ENCODE measurements around the gene ARHGAP31.
"Not testable (repeated sequence)": the region's sequence is repeated elsewhere in the genome, so short reads cannot be mapped to it uniquely, and the experiment has no call there.

Gene ARHGAP31

DNA sequence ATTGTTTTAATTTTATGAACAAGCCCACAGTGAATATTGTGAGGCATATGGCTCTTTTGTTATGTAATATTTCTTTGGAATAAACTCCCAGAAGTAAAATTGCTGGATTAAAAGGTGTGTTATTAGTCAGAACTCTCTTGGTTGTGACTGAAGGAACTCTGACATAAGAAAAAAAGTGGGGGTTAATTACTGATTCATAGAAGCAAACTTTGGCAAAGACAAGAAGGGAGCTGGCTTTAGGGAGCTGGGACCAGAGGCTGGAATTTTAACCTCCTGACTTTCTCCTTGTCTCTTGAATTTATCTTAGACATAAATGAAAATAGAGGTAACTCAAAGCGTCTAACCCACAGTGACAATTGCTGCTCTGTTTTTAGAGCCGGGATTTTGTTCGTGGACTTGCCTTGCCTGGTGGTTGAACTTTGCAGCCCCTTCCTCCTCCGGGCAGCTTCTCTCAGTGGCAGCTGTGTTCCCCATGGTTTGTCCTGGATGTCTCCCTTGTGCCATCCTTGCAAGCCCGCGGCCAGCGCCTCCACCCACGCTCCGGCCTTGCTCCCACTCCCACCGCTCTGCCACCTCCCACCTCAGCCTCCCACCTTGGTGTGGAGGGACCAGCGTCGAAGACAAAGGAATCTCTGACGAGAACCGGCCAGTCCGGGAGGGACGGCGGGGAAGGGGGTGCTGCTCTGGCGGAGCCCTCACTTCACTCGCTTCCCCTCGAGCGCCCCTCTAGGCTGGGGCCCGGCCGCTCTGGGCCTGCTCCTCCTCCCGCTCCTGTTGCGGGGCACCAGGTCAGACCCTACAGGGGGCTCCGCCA lies 28.0 kb downstream of the ARHGAP31 start:
- no peak for DNase-seq

DNA sequence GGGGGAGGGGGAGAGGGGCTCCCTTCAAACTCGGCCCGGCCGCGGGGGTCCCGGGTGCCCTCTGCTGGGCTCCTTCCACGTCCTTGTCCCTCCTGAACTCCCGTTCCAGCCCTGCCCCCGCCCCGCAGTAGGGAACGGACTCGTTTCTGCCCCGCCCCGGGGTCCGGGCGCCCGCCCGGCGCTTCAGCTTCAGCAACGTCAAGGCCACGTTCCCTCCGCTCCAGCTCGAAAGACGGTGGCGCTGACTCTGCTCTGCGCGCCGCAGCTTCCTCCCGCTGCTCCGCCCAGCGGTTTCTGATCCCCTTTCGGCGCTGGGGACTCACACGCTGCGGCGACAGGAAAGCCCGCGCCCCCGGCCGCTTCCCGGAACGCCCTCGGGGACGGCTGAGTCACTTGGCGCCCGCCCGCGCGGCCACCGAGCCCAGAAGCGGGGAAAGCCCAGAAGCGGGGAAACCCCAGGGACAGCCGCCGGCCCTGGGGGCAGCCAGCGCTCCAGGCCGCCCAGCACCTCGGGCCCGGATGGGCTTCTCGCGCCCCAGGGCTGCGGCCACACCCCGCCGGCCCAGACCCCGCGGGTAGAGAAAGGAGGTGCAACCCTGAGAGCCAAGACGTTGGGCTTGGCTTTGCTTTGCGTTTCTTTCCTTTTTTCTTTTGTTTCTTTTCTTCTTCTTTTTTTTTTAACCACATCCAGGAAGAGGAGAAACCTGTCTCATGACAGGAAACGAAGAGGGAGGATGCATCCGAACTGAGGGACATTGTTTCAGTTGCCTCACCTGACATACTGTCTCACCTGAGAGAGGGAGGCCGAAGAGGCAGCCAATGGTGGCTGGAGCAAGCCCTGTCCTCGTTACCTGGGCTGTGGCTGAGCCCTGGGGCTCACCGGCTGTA lies 28.9 kb downstream of the ARHGAP31 start:
- peak; percentile 52 to 71 for DNase-seq

DNA sequence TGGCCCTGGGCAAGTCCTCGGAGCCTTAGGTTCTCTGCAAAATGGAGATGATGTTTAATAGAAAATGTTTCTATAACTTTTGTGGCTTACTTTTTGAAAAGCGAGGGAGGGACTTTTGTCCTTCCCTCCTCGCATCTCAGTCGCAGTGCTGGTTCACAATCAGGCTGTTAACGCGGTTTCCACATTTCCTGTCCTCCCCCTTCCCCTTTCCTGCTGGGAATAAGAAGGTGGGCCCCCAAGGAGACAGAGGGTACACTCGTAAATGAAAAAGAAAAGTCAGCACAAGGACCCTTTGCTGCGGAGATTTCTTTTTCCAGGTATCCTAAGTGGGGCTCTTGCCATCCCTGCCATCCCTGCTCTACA lies 29.5 kb downstream of the ARHGAP31 start:
- DNase-seq, result no peak

DNA sequence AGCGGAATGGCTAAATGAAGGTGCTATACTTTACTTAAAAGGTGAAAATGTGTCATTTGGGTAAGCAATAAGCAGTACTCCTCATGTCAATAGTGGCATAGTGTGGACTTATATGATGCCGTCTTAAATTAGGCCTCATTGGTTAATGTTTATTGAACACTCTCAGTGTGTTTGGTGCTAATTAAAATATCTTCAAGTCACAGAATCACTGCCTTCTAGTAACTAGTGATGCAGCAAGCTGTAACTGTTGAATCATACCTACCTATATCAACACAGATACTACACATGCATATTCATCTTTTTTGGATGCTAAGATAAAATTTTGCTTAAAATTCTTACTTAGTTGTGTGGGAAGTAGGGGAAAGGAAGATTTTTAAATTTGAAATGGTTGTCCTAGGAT lies 30.7 kb downstream of the ARHGAP31 start:
- DNase-seq, result no peak

DNA sequence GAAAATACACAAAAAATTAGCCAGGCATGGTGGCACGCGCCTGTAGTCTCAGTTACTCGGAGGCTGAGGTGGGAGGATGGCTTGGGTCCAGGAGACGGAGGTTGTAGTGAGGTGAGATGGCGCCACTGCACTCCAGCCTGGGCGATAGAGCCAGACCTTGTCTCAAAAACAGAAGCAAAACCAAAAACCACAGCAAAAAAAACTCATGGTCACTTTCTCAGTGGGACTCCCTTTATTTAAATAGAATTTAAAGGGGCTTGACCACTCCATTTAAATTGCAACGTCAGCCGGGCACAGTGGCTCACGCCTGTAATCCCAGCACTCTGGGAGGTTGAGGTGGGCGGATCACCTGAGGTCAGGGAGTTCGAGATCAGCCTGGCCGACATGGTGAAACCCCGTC lies 32.8 kb downstream of the ARHGAP31 start:
- DNase-seq, result no peak

DNA sequence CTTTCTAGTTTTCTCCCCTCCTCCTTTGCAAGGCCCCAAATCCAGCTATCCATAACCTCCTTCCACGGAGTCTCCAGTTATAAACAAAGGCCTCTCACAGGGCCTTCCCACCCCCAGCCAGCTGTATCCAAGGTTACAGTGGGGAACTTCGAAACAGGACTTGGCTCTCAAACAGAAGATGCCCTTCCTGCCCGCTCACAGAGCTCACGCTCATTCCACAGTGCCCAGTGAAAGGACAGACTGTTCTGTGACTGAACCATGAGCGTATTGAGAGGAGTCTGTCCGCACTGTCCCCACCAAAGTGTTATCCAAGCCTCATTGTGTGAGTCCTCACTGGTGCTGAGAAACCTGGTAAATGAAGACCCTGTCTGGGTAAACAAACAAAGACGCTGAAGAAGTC lies 35.4 kb downstream of the ARHGAP31 start:
- DNase-seq, result peak; percentile 54 to 62

DNA sequence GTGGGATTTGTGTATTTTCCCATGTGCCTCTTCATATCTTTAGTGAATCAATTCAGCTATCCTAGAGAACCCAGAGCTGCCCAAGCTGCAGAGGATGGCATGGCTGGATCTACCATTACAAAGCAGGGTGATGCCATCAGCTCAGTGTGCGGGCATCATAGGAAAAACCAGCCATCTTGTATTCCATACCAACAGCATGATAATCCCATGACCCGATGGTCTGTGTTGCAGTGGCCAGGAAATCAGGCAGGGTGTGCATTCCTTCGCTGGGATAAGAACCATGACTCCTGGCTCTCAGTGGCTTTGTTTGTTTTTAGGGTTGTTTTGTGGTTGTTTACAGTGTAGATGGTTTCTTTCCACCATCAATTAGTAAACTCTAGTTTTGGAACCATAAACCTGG lies 36.0 kb downstream of the ARHGAP31 start:
- DNase-seq, result no peak

DNA sequence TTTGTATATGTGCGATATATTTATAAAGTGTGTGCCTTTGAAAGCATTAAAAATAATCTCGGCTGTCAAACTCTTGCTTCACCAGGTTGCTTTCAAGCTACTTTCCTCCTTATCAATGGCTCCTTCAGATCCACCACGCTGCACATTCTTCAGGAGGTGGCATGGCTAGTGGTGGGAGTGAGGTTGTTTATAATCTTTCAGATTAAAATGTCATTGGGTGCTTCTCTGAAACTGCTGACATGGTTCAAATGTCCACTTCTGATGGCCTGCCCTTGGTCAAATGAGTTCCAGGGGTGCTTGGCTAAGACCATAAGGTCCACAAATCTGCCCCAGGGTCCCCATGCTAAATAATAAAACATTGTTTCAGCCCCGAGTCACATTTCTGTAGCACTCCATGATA lies 36.7 kb downstream of the ARHGAP31 start:
- DNase-seq, result no peak

DNA sequence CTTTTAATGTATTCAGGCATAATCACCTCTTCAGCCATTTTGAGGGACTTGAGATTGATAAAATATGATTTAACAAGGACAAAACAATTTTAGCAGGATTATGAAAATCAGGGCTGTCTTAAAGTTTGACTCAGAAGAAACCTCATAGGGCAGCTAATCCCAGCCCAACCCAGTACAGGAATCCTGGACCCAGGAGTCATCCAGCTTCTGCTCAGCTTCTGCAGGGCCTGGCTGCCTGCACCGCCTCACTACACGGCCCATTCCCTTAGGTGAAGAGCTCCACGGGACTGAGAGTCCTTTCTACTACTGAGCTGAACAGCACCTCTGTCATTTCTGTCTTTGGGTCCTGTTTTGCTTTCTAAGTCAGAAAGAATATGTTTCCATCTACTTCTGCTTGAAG lies 37.5 kb downstream of the ARHGAP31 start:
- DNase-seq, result no peak

DNA sequence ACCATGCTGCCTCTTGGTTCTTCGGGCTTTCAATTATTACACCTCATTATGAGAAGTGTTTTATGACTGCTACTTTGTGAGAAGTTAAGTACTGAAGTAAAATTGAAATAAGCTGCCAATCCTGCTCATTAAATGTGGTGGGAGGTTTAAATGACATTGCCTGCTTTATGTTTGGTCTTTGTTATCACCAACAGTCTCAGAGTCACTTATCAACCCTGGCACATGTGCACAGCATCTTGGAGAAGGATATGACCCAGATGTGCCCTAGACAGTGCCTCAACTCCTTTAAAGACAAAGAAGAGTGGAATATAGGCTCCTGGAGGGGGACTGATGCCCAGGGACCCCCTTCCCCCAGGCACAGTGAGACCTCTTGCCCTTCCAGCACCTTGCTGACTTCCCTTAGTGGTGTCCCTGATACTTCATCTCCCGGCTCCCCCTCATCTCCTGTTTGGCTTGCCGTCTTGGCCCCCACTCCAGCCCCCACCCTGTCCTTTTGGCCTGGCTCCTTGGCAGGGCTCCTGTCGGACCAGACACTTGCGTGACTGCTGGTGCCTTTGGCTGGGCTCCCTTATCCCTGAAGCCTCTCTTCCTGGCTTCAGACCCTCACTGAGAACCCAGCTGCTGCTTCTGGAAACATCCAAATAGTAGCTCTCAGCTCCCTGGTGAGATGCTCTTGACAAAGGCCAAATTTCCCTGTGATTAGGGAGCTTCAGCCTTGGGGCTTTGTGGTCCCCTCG lies 39.8 kb downstream of the ARHGAP31 start:
- DNase-seq, result no peak

DNA sequence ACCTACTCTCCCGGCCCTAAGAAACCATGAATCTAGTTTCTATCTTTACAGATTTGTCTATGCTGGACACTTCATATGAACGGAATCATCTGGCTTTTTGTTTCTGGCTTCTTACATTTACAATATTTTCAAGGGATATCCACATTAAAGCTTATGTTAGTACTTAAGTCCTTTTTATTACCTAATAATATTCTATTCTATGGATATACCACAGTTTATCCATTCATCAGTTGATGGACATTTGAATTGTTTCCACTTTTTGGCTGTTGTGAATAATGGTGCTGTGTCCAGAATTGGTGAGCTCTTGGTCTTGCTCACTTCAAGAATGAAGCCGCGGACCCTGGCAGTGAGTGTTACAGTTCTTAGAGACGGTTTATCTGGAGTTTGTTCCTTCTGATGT lies 42.6 kb downstream of the ARHGAP31 start:
- DNase-seq, result no peak

DNA sequence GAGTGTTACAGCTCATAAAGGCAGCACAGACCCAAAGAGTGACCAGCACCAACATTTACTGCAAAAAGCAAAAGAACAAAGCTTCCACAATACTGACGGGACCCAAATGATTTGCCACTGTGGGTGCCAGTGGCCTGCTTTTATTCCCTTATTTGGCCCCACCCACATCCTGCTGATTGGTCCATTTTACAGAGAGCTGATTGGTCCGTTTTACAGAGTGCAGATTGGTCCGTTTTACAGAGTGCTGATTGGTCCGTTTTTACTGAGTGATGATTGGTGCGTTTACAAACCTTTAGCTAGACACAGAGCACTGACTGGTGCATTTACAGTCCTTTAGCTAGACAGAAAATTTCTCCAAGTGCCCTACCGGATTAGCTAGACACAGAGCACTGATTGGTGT lies 43.2 kb downstream of the ARHGAP31 start:
- DNase-seq, result not testable (repeated sequence)

DNA sequence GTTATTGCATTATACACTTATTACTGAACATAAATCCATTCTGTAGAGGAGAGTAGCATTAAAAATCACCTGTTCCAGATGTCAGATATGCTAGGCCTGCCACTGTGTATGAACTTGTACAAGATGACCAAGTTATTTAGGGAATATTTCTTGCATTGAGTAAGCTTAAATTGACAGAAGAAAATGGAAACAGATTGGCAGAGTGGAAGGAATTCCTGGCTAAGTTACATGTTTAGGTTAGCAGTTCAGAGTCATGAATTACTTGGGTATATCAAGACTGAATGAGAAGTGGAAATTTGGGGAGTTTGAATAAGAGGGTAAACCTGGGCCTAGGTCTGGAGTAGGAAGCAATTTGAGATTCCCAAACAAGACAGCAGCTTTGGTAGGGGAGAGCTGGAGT lies 44.6 kb downstream of the ARHGAP31 start:
- DNase-seq, result no peak

DNA sequence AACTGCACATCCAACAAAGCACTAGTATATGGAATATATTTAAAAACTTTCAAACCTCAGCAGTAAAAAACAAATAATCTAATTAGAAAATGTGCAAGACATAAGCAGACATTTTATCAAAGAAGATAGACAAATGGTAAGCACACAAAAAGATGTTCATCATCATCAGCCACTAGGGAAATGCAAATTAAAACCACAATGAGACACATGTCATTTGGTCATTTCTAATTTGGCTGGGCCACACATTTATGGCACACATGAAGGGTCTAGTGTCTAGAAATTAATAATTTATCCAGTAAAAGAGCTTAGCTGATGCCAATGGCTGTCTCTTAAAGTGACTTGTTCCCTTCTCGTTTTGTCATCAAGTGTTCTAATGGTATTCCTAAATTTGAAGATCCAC lies 45.8 kb downstream of the ARHGAP31 start:
- no peak for DNase-seq

DNA sequence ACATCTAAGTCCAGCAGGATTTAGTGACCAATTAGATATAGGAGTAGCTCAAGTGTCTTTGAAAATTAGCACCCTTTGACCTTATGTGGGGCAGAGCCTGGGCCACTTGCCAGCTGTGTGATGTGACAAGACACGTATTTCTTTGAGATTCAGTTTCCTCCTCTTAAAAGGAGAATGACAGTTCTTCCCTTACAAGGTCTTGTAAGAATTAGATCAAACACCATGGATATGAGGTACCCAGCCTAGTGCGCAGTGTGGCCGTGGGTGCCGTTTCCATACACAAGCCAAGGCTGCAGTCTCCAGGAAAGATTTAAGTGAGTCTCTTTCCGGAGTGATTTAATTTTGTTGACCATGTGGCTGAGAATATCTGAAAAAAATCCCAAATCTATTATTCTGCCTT lies 46.3 kb downstream of the ARHGAP31 start:
- no peak for DNase-seq

DNA sequence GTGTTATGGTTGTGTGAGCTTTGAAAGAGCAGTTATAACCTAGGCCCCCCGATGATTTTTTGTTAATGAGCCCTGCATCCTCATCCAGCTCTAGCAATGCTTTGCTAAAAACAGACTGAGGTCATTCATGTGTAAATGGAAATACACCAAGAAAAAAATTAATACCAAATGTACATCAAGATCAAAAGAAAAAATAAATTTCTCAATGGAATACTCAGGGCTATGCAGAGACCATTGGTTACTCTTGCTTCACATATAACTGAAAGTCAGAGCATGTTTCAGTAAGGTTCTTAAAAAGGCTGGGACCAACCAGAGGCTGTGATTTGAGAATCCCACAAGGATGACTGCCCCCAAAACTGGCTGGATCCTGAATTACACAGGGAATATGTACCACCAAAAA lies 48.0 kb downstream of the ARHGAP31 start:
- no peak for DNase-seq

DNA sequence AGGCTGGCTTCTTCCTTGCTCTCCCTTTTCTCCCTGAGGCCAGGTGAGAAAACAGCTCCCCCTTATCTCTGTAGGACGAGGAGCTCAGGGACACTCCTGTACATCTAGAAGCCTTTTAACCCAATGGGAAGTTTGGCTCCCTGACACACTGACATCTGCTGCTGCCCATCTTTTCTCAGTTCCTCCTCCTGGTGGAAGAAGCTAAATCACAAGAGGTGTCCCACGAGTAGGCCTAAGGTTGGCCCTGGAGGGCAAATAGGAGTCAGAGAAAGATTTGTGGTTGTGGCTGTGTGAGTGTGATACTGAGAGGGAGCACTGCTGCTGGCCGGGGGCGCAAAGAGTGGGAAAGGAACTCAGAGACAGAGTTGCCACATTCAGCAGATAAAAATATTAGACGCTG lies 49.5 kb downstream of the ARHGAP31 start:
- no peak for DNase-seq

DNA sequence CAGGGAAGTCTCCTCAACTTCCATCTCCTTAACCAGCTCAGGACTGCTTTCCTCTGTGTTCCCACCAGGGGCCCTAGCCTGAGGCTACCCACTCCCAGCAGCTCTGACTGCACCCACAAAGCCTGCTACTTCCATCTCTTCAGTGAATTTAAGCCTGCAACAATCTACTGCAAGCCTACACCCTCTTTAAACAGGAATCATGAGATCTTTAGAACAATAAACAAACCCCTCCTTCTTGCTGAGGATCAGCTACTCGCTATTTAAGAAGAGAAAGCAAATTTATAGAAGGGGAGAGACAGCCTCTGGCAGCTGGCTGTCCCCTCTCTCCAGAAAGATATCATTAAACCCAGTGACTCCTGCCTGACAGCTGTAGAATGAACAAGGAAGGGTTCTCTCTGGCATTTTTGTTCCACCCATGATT lies 51.9 kb downstream of the ARHGAP31 start:
- DNase-seq, result no peak

DNA sequence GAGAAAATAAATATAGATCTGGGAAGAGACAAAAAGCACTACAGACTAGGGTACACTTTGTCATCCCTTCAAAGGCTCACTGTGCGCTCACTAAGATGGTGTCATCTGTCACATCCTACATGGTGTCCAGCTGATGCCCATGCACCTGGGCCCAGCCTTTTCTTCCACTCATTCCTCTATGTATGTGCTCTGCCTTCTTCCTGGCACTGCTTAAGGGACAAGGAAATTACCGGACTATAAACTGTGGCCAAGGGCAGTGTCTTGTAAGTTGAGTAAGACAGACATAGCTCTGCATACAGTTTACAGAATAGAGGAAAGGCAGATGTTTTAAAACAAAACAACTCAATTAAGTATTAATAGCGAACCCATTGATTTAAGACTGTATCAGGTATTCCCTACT lies 52.9 kb downstream of the ARHGAP31 start:
- DNase-seq, result no peak

DNA sequence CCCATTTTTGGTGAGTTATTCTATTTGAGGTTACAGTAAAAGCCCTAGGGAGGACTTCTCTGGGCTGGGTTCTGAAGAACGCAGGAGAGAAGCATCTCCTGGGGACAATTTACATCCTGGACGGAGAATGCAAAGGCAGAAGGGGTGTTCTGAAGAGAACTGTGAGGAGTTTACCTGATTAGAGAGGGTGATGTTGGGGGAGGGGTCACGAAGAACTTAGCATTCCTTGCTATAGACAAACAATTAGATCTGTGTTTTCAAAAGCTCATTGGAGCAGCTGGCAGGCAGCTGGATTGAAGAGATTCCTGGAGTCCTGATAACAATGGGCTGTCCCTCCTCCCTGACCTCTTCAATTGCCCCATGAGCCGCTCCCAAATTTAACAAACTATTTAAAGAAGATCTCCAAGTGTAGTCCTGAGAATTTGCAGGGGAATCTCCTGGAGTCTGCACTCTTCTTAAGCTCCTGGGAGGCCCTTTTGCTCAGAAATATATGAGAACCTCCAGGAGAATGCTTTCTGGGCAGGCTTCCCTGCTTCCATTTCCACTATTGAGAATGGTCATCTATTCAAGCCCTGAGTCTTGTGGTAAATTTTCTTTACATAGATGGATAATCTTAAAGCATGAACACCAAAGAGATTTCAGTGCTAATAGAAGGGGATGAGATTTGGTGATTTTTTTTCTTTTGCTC lies 55.3 kb downstream of the ARHGAP31 start:
- no peak for DNase-seq

DNA sequence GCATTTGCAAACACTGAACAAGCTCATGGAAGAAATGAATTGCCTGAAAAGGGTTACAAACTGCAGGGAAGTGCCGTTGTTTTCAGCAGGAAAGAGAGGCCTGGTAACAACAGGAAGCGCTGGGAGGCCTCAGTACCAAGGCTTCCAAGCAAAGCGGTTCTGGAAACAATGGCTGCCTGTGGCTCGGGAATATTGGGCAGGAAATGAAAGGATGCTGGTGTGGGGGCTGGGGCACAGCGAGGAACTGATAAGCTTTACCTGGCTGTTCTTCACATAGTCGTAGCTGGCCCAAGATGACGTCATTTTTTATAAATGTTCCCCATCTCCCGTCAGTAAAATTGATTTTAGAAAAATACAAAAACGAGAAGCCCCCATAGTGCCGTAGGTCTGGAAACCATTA lies 55.9 kb downstream of the ARHGAP31 start:
- DNase-seq, result no peak

DNA sequence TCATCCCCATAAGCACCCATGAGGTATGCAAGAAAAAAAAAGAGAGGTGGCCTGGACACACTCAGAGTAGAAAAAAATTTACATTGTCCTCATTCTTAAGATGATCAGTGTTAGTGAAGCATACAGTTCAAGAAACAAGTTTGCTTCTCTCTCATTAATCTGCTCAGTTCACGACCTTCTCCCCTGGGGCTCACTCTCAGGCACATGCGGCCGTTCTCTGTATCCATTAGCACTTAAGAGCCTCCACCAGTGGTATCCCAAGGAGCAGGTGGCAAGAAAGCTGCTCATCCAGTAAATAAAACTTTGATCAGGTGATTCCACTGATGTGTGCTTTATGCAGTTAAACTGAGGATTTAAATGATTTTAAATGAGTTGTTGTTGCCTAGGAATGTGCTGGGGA lies 57.4 kb downstream of the ARHGAP31 start:
- DNase-seq, result no peak

DNA sequence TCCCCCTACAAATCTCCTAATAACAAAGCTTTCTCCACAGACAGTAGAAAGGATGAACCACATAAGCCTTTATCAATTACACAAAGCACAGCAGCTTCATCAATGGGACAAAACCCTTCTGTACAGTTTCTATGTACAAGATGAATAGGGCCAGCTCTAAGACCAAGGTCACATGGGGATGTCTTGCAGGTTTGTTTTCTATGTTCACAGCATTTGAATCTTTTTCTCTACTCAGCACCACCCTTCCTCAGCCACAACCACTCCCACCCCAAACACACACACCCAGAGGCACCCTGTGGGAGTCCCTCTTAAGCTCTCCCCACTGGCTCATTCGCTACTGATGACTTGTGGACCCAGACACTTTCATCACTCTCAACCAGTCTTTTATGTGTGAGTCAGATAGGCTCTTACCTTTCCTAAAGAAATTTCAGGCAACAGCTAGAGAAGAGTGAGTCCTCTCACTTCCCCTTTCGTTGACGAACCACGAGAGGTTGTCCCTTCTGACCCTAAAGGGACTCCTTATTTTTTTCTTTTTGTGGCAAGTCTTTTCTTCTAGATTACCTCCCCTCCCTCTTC lies 57.9 kb downstream of the ARHGAP31 start:
- no peak for DNase-seq

All from hippocampal formation (tissue), 2 donors.